ENCODE results near the gene CCDC91.
"Not testable (repeated sequence)": the region's sequence is repeated elsewhere in the genome, so short reads cannot be mapped to it uniquely, and the experiment has no call there.

Gene CCDC91

GRCh38 chr12:28327722-28328121 is 137.5 kb downstream of the CCDC91 start:
- H3K27me3 Mint-ChIP-seq = no peaks in the 10 kb centered on the region
- peaks cover 6% of the 10 kb centered on the region for H3K36me3 Mint-ChIP-seq (ENCODE audit: insufficient read depth)
- ATAC-seq (replicated peaks; ENCODE audit: extremely low read depth, poor library complexity, severe bottlenecking) = no peak
- no peak overlapping the region for H3K4me3 Mint-ChIP-seq
- peaks cover 6% of the 10 kb centered on the region for H3K4me1 Mint-ChIP-seq
- no peak overlapping the region for H3K27ac Mint-ChIP-seq (ENCODE audit: low read depth)
- no peak for DNase-seq (ENCODE audit: low spot score in 2 of 2)
- no peaks in the 10 kb centered on the region for H3K9me3 Mint-ChIP-seq

DNA sequence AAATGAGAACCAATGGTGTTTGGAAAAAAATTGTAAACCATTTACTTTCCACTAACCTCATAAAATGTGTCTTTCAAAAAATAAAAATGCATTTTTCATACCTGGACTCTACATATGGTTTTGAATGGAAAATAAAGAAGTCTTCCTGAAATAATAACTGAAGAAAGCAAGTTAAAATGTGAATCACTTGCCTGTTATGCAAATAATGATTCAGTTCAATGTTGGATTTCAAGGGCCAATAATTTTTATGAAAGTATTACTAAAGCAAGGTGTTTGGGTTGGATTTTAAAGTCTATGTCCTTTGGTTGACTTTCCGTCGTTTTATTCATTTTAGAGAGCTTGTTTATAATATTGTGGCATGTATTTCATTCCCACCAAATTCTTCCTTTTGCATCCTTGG is 138.7 kb downstream of the CCDC91 start:
- no peaks in the 10 kb centered on the region for H3K27me3 Mint-ChIP-seq
- no peaks in the 10 kb centered on the region for H3K9me3 Mint-ChIP-seq
- no peak for ATAC-seq (replicated peaks; ENCODE audit: extremely low read depth, poor library complexity, severe bottlenecking)
- DNase-seq (ENCODE audit: low spot score in 2 of 2) = no peak
- peaks cover under 1% of the 10 kb centered on the region for H3K4me1 Mint-ChIP-seq
- H3K27ac Mint-ChIP-seq (ENCODE audit: low read depth) = no peak overlapping the region
- no peak overlapping the region for H3K4me3 Mint-ChIP-seq
- H3K36me3 Mint-ChIP-seq (ENCODE audit: insufficient read depth) = peaks cover 7% of the 10 kb centered on the region

DNA sequence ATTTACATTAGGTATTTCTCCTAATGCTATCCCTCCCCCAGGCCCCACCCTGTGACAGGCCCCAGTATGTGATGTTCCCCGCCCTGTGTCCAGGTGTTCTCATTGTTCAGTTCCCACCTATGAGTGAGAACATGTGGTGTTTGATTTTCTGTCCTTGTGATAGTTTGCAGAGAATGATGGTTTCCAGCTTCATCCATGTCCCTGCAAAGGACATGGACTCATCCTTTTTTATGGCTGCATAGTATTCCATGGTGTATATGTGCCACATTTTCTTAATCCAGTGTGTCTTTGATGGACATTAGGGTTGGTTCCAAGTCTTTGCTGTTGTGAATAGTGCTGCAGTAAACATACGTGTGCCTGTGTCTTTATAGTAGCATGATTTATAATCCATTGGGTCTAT is 139.5 kb downstream of the CCDC91 start:
- not testable (repeated sequence) for H3K27me3 Mint-ChIP-seq; DNase-seq (ENCODE audit: low spot score in 2 of 2); H3K9me3 Mint-ChIP-seq; H3K36me3 Mint-ChIP-seq (ENCODE audit: insufficient read depth); ATAC-seq (replicated peaks; ENCODE audit: extremely low read depth, poor library complexity, severe bottlenecking); H3K27ac Mint-ChIP-seq (ENCODE audit: low read depth); H3K4me1 Mint-ChIP-seq; H3K4me3 Mint-ChIP-seq

- DNase-seq (ENCODE audit: low spot score in 2 of 2); H3K4me3 Mint-ChIP-seq; H3K9me3 Mint-ChIP-seq; H3K27me3 Mint-ChIP-seq; ATAC-seq (replicated peaks; ENCODE audit: extremely low read depth, poor library complexity, severe bottlenecking); H3K4me1 Mint-ChIP-seq; H3K27ac Mint-ChIP-seq (ENCODE audit: low read depth); H3K36me3 Mint-ChIP-seq (ENCODE audit: insufficient read depth): not testable (repeated sequence)
These were observed 140.0 kb downstream of the CCDC91 start for GRCh38 chr12:28330232-28330631.

- Mint-ChIP-seq H3K36me3 (ENCODE audit: insufficient read depth) (peaks cover 7% of the 10 kb centered on the region), H3K9me3 (no peaks in the 10 kb centered on the region)
- ATAC-seq (replicated peaks; ENCODE audit: extremely low read depth, poor library complexity, severe bottlenecking) = no peak
These were observed 140.9 kb downstream of the CCDC91 start for GRCh38 chr12:28331130-28331529.

GRCh38 chr12:28340261-28341045 is 150.2 kb downstream of the CCDC91 start:
- Mint-ChIP-seq H3K27ac (ENCODE audit: low read depth) (no peak overlapping the region), H3K4me1 (peaks cover 15% of the 10 kb centered on the region), H3K9me3 (no peaks in the 10 kb centered on the region), H3K27me3 (no peaks in the 10 kb centered on the region), H3K4me3 (no peak overlapping the region), H3K36me3 (ENCODE audit: insufficient read depth) (peaks cover 1% of the 10 kb centered on the region)
- ATAC-seq (replicated peaks; ENCODE audit: extremely low read depth, poor library complexity, severe bottlenecking) (no peak), DNase-seq (ENCODE audit: low spot score in 2 of 2) (no peak)

More at GRCh38 chr12:28331130-28331529, 140.9 kb downstream of the CCDC91 start:
- DNase-seq (ENCODE audit: low spot score in 2 of 2) = no peak
- no peak overlapping the region for H3K27ac Mint-ChIP-seq (ENCODE audit: low read depth)
- H3K27me3 Mint-ChIP-seq = no peaks in the 10 kb centered on the region
- no peak overlapping the region for H3K4me3 Mint-ChIP-seq
- H3K4me1 Mint-ChIP-seq = no peaks in the 10 kb centered on the region

DNA sequence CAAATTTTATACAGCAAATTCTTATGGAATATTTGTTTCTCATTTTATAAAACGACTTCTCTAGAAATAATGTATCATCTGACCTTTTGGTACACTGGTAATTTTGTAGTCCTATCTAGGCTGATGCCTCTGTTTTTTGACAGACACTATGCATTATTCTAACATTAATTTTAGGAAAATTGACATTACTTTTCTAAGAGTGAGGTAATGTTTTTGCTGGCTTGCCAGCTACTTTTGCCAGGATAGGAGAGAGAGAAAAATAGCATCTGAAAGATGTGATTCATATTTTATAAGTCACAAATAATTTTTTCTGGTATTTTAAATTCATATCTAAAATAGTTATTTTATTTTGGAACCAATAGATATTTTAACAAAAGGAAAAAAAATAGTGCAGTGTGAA is 153.5 kb downstream of the CCDC91 start:
- peaks cover 15% of the 10 kb centered on the region for H3K4me1 Mint-ChIP-seq
- no peaks in the 10 kb centered on the region for H3K27me3 Mint-ChIP-seq
- ATAC-seq (replicated peaks; ENCODE audit: extremely low read depth, poor library complexity, severe bottlenecking) (no peak), DNase-seq (ENCODE audit: low spot score in 2 of 2) (no peak)
- H3K36me3 Mint-ChIP-seq (ENCODE audit: insufficient read depth) = peaks cover 1% of the 10 kb centered on the region
- H3K9me3 Mint-ChIP-seq = no peaks in the 10 kb centered on the region
- no peak overlapping the region for H3K4me3 Mint-ChIP-seq
- H3K27ac Mint-ChIP-seq (ENCODE audit: low read depth) = no peak overlapping the region

GRCh38 chr12:28346567-28346966 is 156.3 kb downstream of the CCDC91 start:
- no peak for ATAC-seq (replicated peaks; ENCODE audit: extremely low read depth, poor library complexity, severe bottlenecking)
- peaks cover 5% of the 10 kb centered on the region for H3K36me3 Mint-ChIP-seq (ENCODE audit: insufficient read depth)
- H3K9me3 Mint-ChIP-seq = no peaks in the 10 kb centered on the region
- peaks cover 25% of the 10 kb centered on the region for H3K4me1 Mint-ChIP-seq
- no peak for DNase-seq (ENCODE audit: low spot score in 2 of 2)
- H3K27ac Mint-ChIP-seq (ENCODE audit: low read depth) = no peak overlapping the region
- H3K27me3 Mint-ChIP-seq = no peaks in the 10 kb centered on the region
- no peak overlapping the region for H3K4me3 Mint-ChIP-seq

DNA sequence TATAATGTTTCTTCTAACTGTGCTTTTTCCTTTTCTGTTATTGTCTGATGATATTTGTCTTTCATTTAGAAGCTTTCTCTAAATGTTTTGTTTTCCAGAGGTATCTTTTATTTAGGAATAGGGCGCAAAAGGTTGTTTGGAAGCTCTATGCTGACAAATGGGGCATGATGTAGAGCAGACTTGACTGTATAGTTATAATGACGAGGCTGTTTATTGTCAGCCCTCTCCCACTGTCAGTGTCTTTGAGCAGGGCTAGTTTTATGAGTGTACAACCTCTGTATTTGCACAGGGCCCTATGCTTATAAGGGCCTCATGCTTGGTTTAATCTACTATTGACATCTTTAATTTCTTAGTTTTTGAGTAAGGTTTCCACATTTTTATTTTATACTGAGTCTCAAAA is 158.9 kb downstream of the CCDC91 start:
- Mint-ChIP-seq H3K9me3 (no peaks in the 10 kb centered on the region), H3K36me3 (ENCODE audit: insufficient read depth) (peaks cover 7% of the 10 kb centered on the region), H3K4me3 (no peak overlapping the region), H3K27ac (ENCODE audit: low read depth) (no peak overlapping the region), H3K27me3 (no peaks in the 10 kb centered on the region), H3K4me1 (peaks cover 16% of the 10 kb centered on the region)
- ATAC-seq (replicated peaks; ENCODE audit: extremely low read depth, poor library complexity, severe bottlenecking) (no peak), DNase-seq (ENCODE audit: low spot score in 2 of 2) (no peak)

- DNase-seq (ENCODE audit: low spot score in 2 of 2) (no peak), ATAC-seq (replicated peaks; ENCODE audit: extremely low read depth, poor library complexity, severe bottlenecking) (no peak)
- H3K9me3 Mint-ChIP-seq = no peaks in the 10 kb centered on the region
- no peak overlapping the region for H3K4me3 Mint-ChIP-seq
- H3K36me3 Mint-ChIP-seq (ENCODE audit: insufficient read depth) = peaks cover 7% of the 10 kb centered on the region
- no peak overlapping the region for H3K27ac Mint-ChIP-seq (ENCODE audit: low read depth)
- peaks cover 16% of the 10 kb centered on the region for H3K4me1 Mint-ChIP-seq
- no peaks in the 10 kb centered on the region for H3K27me3 Mint-ChIP-seq
These were observed 160.2 kb downstream of the CCDC91 start for GRCh38 chr12:28350502-28350901.

DNA sequence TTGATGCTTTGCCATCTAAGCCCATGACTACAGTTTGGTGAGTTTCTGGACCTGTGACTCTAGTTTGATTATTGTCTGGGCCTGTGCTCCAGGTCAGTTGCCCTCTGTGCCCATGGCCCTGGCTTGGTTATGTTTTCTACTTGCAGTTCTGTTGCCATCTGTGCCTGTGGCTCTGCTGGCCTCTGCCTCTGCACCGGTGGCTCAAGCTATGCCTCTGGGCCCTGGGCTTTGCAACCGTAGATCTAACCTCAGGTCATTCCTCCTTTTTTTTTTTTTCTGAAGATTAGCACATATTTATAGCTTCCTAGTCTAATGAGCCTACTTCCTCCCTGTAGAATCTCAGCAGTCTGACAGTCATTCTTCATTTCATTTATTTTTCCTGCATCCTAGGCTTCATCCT is 161.2 kb downstream of the CCDC91 start:
- H3K27ac Mint-ChIP-seq (ENCODE audit: low read depth) = no peak overlapping the region
- ATAC-seq (replicated peaks; ENCODE audit: extremely low read depth, poor library complexity, severe bottlenecking) (no peak), DNase-seq (ENCODE audit: low spot score in 2 of 2) (no peak)
- H3K36me3 Mint-ChIP-seq (ENCODE audit: insufficient read depth) = peaks cover 7% of the 10 kb centered on the region
- H3K9me3 Mint-ChIP-seq = no peaks in the 10 kb centered on the region
- peaks cover 24% of the 10 kb centered on the region for H3K4me1 Mint-ChIP-seq
- no peak overlapping the region for H3K4me3 Mint-ChIP-seq
- H3K27me3 Mint-ChIP-seq = no peaks in the 10 kb centered on the region

GRCh38 chr12:28355161-28355560 is 164.9 kb downstream of the CCDC91 start:
- Mint-ChIP-seq H3K9me3 (no peaks in the 10 kb centered on the region), H3K4me3 (no peak overlapping the region), H3K27ac (ENCODE audit: low read depth) (no peak overlapping the region), H3K36me3 (ENCODE audit: insufficient read depth) (peaks cover 7% of the 10 kb centered on the region), H3K27me3 (no peaks in the 10 kb centered on the region), H3K4me1 (peaks cover 21% of the 10 kb centered on the region)
- DNase-seq (ENCODE audit: low spot score in 2 of 2) (no peak), ATAC-seq (replicated peaks; ENCODE audit: extremely low read depth, poor library complexity, severe bottlenecking) (no peak)

DNA sequence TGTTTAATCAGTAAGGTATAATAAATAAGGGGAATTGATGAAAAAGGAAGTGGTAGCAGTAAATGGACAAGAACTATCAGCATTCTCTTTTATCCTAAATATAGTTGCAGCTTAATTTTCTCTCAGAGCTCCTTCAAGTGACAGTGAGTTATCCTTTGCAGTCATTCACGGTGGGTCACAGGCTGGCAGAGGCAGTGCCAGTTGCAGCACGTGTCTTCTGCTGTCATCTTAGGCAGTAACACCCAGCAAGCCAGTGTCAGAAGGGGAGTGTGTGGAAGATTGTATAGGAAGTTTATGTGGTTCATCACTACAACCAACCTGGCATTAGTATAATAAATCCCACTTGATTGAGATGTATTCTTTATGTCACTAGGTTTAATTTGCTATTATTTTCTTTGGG is 170.0 kb downstream of the CCDC91 start:
- H3K4me1 Mint-ChIP-seq = peaks cover 8% of the 10 kb centered on the region
- no peak overlapping the region for H3K27ac Mint-ChIP-seq (ENCODE audit: low read depth)
- H3K4me3 Mint-ChIP-seq = no peak overlapping the region
- ATAC-seq (replicated peaks; ENCODE audit: extremely low read depth, poor library complexity, severe bottlenecking) (no peak), DNase-seq (ENCODE audit: low spot score in 2 of 2) (no peak)
- H3K36me3 Mint-ChIP-seq (ENCODE audit: insufficient read depth) = peaks cover 8% of the 10 kb centered on the region
- no peaks in the 10 kb centered on the region for H3K9me3 Mint-ChIP-seq
- H3K27me3 Mint-ChIP-seq = no peaks in the 10 kb centered on the region
